GM12891 (cell line): ENCODE results near the gene CCL26.

ENCODE experiments used
- POLR2A ChIP-seq: IDR thresholded peaks from 2 replicates; pipeline ENCODE4 v1.6.1; 2011; ENCODE audit warnings: low read depth, low read length, control low read depth
- POLR2AphosphoS5 ChIP-seq: IDR thresholded peaks from 2 replicates; pipeline ENCODE4 v1.6.1; 2011; ENCODE audit warnings: low read depth, low read length, control low read depth
- SPI1 ChIP-seq: IDR thresholded peaks from 2 replicates; pipeline ENCODE4 v1.6.1; 2011; ENCODE audit warnings: low read depth, low read length, control low read depth
- TAF1 ChIP-seq: IDR thresholded peaks from 2 replicates; pipeline ENCODE4 v1.6.1; 2011; ENCODE audit warnings: low read depth, low read length, control low read depth

DNA sequence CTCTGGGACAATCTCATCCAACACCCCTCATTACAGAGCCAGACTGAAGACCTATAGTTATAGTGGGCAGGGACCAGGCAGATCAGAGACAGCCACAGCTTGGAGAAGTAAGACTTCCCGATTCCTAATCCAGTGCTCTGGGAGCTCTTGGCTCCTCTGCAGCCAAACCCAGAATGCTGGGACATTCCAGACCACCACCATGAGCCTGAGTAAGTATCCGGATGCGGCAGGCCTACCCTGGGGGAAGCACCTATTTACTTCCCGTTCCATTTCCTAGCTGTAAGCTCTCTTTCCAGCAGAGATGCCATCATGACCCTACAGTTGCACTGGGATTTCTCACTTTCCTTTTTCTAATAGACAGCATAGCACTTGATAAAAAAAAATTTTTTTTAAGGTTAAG is 49.6 kb downstream of the CCL26 start:
- TF ChIP-seq POLR2AphosphoS5 (no peak), POLR2A (no peak), TAF1 (no peak), SPI1 (no peak)
